Activated CD8-positive, alpha-beta memory T cell treated with anti-CD3 and anti-CD28 coated beads, Interleukin-2, amount 50 U/mL, for 48 hours (primary cell): ENCODE measurements around the gene GATB.

Source experiments
- DNase-seq: peaks from one replicate; pipeline ENCODE4 v3.0.0-alpha.2; 2020

GATB gene

DNA sequence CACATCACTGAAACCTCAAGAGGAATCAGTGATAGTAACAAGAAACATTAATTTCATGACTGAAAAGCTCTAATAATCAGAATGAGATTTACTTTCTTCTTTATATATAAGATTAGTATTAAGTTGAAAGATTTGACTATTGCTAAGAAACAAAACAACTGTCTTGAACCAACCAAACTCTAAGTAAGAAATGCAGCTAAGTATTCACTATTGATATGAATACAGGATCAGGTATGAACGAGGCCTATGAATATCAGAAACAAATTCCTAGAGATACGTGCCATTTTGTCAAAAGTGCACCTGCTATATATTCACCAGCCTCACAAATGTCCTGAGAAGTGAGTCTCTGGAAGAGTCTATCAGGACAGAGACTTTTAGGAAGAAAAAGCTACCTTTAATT lies 32.1 kb downstream of the GATB start:
- DNase-seq: no peak

DNA sequence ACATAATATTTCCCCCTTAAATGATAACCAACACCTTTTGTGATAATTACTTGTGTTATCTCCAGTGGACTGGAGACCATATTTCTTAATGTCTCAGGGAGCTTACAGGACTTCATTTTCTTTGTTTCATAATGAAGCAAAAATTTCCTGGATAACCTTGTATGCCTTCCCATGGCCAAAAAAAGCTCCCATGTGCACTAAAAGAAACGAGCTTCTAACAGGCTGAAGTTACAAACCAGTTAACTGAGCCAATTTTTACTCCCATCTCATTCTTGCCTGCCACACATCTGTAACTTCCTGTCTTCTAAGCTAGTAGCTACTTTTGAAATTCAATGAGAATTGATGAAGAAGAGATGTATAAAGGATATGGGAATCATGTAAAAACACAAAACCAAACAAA lies 32.8 kb downstream of the GATB start:
- no peak for DNase-seq

DNA sequence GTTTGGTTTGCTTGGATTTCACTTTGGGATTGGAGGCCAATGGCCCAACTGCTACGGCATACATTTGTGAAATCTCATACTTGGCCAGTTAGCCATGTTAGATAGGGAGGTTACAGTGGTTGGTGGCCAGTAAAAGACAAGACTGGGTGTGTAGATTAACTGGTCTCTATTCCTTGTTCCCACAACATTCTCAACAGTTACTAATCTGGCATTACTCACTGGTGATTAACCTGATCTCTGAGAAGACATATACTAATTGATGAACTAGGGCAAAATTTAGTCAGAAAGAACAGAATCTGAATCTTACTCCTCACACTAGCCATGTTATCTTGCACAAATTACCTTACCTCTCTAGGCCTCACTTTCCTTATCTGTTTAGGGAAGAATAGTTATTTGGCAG lies 33.4 kb downstream of the GATB start:
- DNase-seq: no peak

DNA sequence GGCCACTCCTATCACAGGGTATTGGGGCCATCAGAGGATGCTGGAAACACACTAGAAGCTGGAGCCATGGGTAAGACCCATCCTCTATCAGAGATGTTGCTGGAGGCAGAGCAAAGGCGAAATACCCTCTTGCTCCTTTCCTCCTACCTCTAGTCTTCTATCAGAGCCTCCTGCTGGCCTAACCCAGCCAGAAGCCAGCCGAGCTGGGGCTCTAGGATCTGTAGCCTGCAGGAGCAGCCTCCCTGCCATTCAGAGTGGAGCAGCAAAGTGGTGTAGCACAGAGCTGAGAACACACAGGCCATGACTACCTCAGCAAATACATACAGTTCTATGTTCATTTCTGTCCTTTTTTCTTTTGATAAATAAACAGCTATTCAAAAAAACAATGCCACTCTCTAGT lies 35.7 kb downstream of the GATB start:
- no peak for DNase-seq

DNA sequence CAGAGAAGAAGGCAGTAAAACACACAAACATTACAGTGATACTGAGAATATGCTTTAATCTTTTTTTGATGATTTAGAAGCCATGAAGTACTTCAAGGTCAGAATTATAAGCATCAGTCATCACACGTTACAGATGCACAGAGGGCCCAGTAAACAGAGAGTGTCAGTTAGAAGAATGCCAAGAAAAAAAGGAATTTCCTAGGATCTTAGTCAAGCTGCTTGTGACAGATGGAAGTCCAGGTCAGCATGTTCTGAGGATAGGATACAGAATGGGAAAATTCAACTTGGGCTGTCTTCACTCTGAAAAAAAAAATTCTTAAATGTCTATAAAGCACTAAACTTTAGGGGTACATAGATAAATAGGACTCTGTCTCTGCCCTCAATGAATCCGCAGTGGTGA lies 38.9 kb downstream of the GATB start:
- no peak for DNase-seq

DNA sequence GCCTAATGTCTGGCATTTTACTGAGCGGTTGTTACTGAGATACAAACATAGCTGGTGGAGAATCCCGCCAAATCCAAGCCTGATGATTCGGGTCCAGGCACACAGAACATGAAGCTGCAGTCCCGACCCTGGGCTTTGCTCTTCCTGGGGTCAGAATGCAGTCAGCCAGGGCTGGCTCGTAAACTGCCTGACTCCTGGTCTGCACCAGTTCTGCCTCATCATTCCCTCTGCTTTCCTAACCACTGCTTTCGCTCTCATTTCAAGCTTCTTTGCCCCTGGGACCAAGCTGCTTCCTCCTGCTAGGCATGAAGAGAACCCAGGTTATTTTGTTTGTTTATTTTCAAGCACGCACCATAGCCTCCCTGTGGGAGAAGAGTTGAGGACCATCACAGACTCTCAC lies 39.3 kb downstream of the GATB start:
- DNase-seq: no peak

DNA sequence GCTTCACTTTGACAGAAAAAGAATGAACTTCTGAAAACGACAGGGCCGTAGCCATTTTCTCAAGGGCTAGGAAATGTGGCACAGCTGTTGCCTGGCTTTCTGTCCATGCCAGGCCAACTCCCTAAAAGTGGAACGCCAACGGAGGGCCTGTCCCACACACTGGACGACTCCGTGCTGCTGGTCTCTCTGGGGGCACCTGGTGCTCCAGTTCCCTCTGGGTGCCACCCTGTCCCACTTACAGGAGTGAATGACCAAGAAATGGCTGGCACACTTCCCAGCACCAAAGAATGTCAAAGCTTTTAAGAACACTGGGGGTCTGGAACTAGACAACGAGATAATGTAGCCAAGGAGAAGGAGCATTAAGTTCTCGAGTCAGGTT lies 40.9 kb downstream of the GATB start:
- no peak for DNase-seq

DNA sequence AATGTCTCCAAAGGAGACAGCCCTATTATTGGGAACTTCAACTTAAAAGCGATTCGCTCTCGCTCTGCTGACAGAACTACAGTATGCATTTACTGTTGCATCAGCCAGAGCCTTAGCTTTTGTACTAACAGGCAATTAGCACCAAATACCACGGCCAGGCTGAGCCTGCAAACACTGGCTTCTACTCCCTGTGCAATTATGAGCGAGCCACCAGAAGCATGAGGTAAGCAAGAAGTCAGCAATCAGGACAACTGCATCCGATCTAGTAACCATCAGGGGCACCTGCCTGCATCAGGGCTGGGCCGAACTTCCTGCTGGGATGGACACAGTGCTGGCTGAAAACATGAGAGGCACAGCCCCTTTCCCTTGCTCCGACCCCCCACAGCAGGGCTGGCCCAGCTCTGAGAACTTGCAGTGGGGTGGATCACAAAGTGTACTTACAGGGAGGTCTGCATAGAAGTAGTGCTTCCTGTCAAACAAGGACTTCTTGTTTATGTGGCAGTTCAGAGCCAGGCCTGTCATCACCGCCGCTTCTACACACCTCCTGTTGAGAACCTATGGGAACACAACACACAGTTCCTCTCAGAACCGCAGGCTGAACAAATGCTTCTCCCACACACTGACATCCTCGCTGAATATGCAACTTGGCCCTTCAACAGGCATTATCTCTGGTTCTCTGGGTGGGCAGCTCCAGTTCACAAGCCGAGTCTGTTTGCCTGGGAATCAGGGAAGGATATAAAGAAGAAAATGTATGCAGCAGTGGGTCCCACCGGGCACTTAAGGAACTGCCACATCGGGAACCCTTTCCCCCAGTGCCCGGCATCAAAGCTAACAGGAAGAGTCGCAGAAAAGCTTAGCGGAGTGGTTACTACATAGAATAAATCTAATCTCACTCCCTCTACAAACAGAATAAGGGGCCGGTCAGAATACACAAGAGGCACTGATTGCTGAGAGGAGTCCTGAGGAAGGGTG lies 41.5 kb downstream of the GATB start:
- no peak for DNase-seq

DNA sequence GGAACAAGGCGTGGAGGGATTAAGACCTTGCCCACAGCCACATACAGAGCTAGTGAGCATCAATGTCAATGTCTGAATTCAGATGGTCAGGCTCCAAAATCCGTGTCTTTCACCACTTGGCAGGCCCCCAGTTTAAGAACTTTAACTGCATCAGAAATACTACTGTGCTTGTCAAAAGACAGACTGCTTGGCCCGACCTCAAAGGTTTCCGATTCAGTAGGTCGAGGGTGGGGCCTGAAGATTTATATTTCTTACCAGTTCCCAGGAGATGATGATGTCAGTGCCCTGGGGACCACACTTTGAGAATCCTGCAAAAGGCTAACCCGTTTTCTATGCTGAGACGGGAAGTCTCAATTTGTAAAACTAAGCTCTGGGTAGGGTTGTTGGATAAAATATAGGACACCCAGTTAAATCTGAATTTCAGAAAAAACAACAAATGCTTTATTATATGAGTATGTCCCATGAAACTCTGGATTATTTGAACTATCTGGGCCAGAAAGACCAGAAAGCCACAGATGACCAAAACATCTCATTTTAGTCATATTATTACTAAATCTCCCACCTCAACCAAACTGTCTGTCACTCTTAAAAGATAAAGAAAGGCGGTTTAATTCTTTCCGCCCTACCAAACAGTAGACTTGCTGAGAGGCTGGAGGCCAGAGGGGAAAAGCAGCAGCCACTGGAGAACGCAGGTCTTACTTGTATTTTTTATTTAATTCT lies 42.7 kb downstream of the GATB start:
- no peak for DNase-seq

DNA sequence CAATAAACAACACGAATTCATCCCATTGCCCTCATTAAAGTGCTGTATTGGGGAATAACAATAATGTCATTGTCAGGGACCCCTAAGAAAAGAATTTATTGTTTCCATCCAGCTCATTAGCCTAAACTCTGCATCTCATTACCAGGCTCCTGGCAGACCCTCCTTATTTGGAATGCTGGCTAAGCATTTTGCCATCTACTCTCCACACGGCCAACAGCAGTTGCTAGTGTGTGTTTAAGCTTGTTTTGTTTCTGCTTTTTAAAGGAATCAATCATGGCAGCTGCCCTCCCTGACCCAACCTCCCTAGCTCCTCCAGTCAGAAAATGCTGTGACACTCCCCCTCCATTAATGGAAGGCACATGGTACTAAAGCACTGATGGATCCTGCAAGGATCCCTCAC lies 43.5 kb downstream of the GATB start:
- DNase-seq: no peak

DNA sequence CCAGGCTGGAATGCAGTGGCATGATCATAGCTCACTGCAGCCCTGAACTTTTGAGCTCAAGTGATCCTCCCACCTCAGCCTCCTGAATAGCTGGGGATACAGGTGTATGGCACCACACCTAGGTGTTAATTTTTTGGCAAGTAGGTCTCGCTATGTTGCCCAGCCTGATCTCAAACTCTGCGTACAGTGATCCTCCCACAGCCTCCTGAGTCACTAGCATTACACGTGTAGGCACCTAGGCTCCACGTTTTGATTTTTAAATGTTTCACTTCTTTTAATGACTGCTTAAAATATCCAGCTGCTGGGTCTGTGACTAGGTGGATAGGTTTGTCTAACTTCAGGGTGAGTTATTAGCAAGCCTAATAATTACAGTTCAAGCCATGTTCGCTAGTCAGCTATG lies 44.5 kb downstream of the GATB start:
- DNase-seq: no peak

DNA sequence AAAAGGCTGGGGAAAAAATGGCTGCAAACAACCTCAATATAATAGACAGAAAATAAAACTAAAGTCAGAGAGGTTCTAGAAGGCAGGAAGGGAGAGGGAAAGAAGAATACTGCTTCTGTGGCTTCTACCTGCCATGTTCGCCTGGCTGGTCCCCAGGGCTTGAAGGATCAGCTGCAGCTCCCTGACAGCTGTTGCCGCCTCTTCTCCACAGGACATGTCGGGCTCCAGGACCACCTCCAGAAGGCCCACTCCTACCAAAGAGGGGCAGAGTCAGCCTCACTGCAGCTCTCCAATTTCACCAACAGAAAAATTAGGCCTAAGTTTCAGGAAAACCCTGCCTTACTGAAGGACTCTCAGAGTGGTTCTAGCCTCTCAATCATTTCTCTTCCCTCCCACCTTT lies 44.9 kb downstream of the GATB start:
- no peak for DNase-seq

DNA sequence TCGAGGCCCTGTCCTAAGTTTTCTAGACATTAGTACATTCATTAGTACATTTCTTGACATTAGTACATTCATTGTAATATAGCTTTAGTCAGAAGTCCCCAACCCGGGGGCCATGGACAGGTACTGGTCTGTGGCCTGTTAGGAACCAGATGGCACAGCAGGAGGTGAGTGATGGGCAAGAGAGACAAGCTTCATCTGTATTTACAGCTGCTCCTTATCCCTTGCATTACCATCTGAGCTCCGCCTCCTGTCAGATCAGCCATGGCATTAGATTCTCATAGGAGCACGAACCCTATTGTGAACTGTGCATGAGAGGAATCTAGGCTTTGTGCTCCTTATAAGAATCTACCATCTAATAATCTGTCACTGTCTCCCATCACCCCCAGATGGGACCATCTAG lies 48.0 kb downstream of the GATB start:
- no peak for DNase-seq

DNA sequence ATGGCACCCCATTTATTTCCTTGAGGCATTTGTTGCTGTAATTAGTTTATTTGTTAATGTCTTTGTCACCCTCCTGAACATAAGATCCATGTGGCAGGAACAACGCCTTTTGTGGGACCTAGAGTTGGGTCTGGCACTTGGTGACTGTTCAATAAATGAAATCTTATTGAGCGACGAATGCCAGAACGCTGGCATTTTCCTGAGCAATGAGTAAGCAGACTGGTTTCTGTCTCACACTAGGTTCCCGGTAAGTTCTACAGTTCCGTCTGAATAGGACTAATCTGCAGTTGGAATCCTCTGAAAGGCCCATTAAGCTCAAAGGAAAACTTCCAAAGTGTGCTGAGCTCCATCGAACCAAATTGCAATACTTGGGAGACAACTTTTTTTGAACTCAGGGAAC lies 49.2 kb downstream of the GATB start:
- DNase-seq: no peak

DNA sequence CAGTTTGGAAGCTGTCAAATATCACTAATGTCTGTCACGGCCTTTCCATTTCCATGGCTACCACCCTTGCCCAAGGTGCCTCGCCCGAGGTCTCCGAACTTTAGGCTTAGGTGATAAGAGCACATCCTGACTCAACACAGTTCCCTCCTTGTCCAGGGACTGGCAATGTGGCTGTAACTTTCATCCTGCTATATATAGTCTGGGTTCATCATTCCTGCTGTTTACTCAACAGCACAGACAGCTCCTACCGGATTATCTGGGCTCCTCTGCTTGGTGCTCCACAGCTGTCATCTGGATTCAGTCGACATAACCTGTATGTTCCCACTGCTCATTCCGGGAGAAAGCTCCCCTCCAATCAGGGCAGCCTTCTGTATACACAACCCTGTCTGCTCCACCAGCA lies 51.2 kb downstream of the GATB start:
- DNase-seq: no peak

DNA sequence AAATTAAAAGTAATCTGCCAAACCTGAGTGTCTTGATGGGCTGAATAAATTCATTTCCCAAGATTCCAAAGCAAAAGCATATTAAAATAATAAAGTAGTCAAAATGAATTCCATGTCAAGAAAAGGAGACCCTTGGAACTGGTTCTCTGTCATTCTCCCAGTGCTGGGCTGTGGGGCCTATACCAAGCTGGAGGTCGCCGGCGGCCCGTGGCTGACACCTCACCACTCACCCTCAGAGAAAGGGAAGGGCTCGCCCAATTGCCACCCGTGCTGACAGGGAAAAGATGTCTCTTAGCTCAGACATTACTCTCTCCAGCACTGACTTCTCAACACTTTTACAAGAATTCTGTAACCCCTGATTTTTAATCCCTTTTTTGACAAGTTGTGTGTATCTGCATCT lies 51.7 kb downstream of the GATB start:
- no peak for DNase-seq

DNA sequence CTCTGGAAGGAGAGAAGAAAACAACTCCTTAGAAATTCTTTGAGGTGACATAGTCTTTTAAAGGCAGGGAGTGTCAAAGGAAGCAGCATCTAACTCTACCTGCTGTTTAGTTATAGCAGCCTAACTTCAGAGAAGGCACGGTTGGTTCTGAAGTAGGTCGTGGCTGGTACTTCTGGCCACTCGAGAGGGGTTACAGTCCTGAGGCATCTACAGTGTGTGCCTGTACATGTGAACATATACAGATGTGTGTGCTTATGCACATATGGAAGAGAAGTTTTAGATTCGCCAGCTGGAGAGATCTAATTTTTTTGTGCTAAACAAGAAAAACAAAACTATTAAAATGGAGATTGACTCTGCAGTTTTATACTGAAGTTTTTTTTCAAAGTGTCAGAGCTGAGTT lies 52.7 kb downstream of the GATB start:
- no peak for DNase-seq

DNA sequence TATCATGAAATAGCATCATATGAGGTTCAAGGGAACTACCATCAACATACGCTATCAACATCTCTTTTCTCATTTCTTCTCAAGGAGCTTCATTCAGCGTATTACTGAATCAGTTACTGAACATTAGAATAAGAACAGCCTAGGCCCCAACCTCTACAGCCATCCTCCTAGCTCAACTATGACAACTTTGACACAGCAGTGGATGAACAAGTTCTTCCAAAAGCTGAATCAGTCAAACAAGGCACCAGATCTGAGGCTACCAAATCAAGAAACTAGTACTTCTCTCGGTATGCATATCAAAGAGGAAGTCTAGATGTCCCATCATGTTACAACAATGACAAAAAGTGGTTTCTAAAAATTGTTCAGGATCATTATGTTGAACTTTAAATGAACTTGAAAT lies 57.4 kb downstream of the GATB start:
- no peak for DNase-seq

DNA sequence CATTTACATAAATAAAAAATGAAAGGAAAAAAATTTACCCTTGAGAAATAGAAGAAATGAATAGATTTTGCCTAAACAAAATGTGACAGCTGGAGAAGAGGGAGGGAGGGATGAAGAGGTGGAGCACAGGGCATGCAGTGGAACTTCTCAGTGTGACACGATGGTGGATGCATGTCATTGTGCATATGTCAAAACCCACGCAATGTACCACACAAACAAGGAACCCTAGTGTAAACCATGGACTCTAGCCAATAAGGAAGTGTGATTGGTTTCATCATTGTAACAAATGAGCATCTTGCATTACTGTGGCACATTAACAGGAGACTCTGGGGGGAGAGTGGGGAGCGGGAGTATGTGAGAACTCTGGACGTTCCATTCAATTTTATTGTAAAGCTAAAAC lies 58.6 kb downstream of the GATB start:
- no peak for DNase-seq

DNA sequence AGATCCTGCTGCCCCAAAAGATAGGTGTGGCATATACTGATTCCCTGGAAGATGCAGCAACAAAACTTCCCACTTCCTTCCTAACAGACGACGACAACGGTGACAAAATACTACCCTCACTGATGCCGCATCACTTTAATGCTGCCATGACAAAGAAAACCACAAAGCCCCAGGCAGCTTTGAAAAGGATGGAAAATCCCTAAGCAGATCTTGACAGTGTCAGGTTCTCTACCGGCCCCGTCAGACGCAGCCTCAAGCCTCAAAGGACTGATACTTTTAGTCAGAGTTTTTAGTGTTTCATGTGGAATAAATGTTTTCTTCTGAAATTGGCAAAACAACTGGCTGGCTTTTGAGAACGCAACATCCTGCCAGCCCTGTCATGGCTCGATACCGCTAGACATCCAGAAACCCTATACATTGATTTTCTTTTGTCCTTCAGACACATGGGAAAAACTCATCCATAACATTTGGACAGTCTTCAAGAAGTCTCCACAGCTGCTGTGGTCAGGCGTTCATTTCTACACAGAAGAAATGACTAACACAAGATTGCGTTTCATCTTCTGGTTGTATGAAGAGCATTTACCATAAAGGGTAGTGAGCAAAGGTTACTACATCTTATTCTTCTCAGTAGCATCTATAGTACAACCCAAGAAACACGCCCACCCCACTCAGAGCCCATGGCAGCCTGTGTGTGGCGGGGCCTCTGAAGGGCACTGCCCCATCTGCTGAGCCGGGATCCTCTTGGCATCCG lies 60.1 kb downstream of the GATB start:
- no peak for DNase-seq

DNA sequence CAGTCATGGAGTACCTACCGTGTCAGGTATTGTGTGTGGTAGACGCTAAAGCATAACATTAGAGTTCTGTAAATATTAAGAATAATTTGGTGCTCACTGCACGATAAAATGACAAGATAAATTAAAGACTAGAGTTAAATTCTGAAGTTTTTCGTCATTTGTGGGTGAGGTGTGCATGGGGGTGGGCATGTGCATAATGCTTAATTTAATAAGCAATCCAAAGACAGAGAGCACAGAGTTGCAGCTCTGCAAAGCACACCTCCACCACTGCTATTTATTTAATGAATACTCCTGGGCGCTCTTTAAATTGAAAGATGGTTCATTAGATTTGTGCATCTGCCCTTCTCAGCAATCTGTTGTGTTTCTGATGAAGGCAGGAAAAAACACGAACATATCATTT lies 62.6 kb downstream of the GATB start:
- DNase-seq: no peak

DNA sequence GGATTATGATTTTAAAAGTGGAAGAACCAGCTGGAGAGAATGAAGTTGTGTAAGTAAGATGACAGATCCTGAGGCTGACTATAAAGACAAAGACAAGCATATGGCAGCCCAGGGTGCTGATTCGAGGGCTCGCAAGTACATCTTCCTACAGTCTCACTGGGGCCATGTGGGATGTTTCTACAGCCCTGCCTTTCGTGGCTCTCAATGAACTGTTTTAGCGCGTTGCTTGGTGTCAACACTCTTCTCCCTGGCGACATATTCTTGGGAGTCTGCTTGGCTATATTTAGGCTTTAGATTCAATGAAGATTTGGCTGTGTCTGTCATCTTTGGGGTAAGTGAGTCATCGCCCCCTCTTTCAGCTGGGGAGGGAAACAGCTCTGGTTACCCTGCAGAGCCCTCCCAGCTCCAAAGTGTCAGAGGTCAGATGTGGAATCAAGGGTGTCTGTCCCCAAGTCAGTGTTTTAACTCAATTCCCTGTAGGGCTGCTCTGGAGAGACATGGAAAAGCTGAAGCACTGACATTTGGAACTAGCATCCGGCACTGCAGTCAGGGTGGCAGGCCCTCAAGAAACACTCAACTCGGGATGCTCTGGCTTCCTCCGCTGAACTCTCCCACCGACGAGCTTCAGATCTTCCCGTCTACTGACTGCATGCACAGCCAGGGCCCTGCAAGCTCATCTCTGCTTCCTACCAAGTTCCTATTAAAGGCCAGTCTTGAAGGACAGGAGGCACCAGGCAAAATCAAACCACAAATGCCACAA lies 65.7 kb downstream of the GATB start:
- DNase-seq: no peak
